ENCODE data around the gene ATRX.

Gene ATRX

DNA sequence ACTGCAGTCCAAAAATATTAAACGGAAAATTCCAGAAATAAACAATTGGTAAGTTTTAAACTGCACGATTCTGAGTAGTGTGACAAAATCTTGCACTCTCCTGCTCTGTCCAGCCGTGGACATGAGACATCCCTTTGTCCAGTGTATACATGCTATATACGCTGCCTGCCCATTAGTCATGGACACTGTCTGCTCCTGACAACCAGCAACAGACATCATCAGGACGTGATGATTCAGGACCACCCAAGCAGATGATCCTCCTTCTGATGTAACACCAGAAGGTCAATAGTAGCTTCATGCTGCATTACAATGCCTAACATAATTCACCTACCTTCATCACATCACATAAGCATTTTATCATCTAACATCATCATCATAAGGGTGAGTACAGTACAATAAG is 36.3 kb downstream of the ATRX start:
- Histone ChIP-seq H3K4me1 (ENCODE audit: insufficient read depth, low read length) (no peaks in the 10 kb centered on the region), H2AFZ (ENCODE audit: low read depth, low read length) (no peak overlapping the region), H3K36me3 (ENCODE audit: insufficient read depth, low read length) (no peaks in the 10 kb centered on the region), H3K27ac (ENCODE audit: low read length) (no peak overlapping the region), H4K20me1 (ENCODE audit: insufficient read depth, low read length) (peaks cover 19% of the 10 kb centered on the region), H3K9ac (ENCODE audit: low read depth, low read length) (no peak overlapping the region), H3K4me3 (ENCODE audit: low read depth in 1 of 2, low read length in 2 of 2) (no peak overlapping the region), H3K79me2 (ENCODE audit: insufficient read depth, low read length) (peaks cover 84% of the 10 kb centered on the region), H3K4me2 (ENCODE audit: insufficient read depth, low read length) (no peak overlapping the region), H3K27me3 (ENCODE audit: insufficient read depth, low read length, poor library complexity) (no peaks in the 10 kb centered on the region), H3K9me3 (ENCODE audit: insufficient read depth, low read length, severe bottlenecking) (no peaks in the 10 kb centered on the region)
- ATAC-seq (ENCODE audit: insufficient read depth, low read depth) (no peak), DNase-seq (no peak)
- no peak for TF ChIP-seq EZH2 (IDR thresholded peaks at IDR 0.05; ENCODE audit: borderline replicate concordance, low read depth, low read length, severe bottlenecking)
- TF ChIP-seq, protein P1, sequence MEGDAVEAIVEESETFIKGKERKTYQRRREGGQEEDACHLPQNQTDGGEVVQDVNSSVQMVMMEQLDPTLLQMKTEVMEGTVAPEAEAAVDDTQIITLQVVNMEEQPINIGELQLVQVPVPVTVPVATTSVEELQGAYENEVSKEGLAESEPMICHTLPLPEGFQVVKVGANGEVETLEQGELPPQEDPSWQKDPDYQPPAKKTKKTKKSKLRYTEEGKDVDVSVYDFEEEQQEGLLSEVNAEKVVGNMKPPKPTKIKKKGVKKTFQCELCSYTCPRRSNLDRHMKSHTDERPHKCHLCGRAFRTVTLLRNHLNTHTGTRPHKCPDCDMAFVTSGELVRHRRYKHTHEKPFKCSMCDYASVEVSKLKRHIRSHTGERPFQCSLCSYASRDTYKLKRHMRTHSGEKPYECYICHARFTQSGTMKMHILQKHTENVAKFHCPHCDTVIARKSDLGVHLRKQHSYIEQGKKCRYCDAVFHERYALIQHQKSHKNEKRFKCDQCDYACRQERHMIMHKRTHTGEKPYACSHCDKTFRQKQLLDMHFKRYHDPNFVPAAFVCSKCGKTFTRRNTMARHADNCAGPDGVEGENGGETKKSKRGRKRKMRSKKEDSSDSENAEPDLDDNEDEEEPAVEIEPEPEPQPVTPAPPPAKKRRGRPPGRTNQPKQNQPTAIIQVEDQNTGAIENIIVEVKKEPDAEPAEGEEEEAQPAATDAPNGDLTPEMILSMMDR (IDR thresholded peaks at IDR 0.05; ENCODE audit: borderline replicate concordance, extremely low read depth, low read length, poor library complexity, severe bottlenecking) = no peak

GRCh38 chrX:77743720-77744119 is 42.3 kb downstream of the ATRX start:
- H3K79me2 ChIP-seq (ENCODE audit: insufficient read depth, low read length) = peaks cover 95% of the 10 kb centered on the region
- no peak overlapping the region for H3K27ac ChIP-seq (ENCODE audit: low read length)
- no peak for ATAC-seq (ENCODE audit: insufficient read depth, low read depth)
- H3K4me3 ChIP-seq (ENCODE audit: low read depth in 1 of 2, low read length in 2 of 2) = no peak overlapping the region
- H3K4me1 ChIP-seq (ENCODE audit: insufficient read depth, low read length) = no peaks in the 10 kb centered on the region
- H4K20me1 ChIP-seq (ENCODE audit: insufficient read depth, low read length) = peaks cover 42% of the 10 kb centered on the region
- no peaks in the 10 kb centered on the region for H3K9me3 ChIP-seq (ENCODE audit: insufficient read depth, low read length, severe bottlenecking)
- H3K4me2 ChIP-seq (ENCODE audit: insufficient read depth, low read length) = no peak overlapping the region
- H3K36me3 ChIP-seq (ENCODE audit: insufficient read depth, low read length) = no peaks in the 10 kb centered on the region
- TF ChIP-seq EZH2 (IDR thresholded peaks at IDR 0.05; ENCODE audit: borderline replicate concordance, low read depth, low read length, severe bottlenecking) = no peak
- TF ChIP-seq, protein P1 (IDR thresholded peaks at IDR 0.05; ENCODE audit: borderline replicate concordance, extremely low read depth, low read length, poor library complexity, severe bottlenecking) = no peak
- H2AFZ ChIP-seq (ENCODE audit: low read depth, low read length) = no peak overlapping the region
- no peak overlapping the region for H3K9ac ChIP-seq (ENCODE audit: low read depth, low read length)
- H3K27me3 ChIP-seq (ENCODE audit: insufficient read depth, low read length, poor library complexity) = no peaks in the 10 kb centered on the region
- no peak for DNase-seq

DNA sequence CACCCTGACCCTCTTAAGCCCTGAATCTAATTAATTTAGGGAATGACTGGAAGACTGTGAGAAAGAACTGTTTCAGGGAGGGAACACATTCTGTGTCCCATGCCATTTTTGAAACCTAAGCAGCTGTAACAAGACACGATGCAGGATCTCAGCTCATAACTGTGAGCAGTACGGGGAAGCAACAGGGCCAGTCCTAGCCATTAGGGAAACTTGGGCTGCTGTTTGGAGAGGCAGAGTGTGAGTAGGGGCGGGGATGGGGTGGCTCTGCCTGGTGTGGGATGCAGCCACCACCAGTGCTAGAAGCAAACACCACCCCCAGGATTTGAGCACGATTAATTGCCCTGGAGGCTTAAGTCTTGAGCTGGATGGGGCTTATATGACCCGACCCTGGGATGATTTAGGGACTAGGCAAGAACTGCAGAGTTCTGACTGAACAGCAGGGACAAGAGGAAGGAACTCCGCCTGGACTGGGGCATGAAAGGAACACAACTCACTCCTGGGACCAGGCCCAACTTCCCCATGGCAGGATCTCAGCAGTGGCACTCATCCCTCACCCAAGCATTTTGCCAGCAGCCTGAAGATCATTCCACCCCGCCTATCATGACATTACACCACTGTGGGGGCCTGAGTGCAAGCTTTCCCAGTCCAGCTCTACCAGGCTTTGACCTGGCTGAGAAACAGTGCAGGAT is 43.1 kb downstream of the ATRX start:
- no peaks in the 10 kb centered on the region for H3K4me1 ChIP-seq (ENCODE audit: insufficient read depth, low read length)
- no peaks in the 10 kb centered on the region for H3K36me3 ChIP-seq (ENCODE audit: insufficient read depth, low read length)
- no peaks in the 10 kb centered on the region for H3K27me3 ChIP-seq (ENCODE audit: insufficient read depth, low read length, poor library complexity)
- ATAC-seq (ENCODE audit: insufficient read depth, low read depth) (no peak), DNase-seq (no peak)
- TF ChIP-seq EZH2 (IDR thresholded peaks at IDR 0.05; ENCODE audit: borderline replicate concordance, low read depth, low read length, severe bottlenecking) = no peak
- TF ChIP-seq, protein P1 (IDR thresholded peaks at IDR 0.05; ENCODE audit: borderline replicate concordance, extremely low read depth, low read length, poor library complexity, severe bottlenecking) = no peak
- H3K9ac ChIP-seq (ENCODE audit: low read depth, low read length) = no peak overlapping the region
- H3K27ac ChIP-seq (ENCODE audit: low read length) = no peak overlapping the region
- no peaks in the 10 kb centered on the region for H3K9me3 ChIP-seq (ENCODE audit: insufficient read depth, low read length, severe bottlenecking)
- H2AFZ ChIP-seq (ENCODE audit: low read depth, low read length) = no peak overlapping the region
- H3K4me3 ChIP-seq (ENCODE audit: low read depth in 1 of 2, low read length in 2 of 2) = no peak overlapping the region
- H4K20me1 ChIP-seq (ENCODE audit: insufficient read depth, low read length) = peaks cover 42% of the 10 kb centered on the region
- peaks cover 97% of the 10 kb centered on the region for H3K79me2 ChIP-seq (ENCODE audit: insufficient read depth, low read length)
- H3K4me2 ChIP-seq (ENCODE audit: insufficient read depth, low read length) = no peak overlapping the region

Data from DND-41 (cell line).